AML-193 (cell line): ENCODE data around the gene PGGHG.
"Not testable (repeated sequence)": the region's sequence is repeated elsewhere in the genome, so short reads cannot be mapped to it uniquely, and the experiment has no call there.

Experiments
- DNase-seq, 2 experiments: peaks; one replicate each; lab custom pipeline; 2025; lab: John Stamatoyannopoulos, UW

PGGHG gene

GRCh38 chr11:313787-314553, 25.0 kb downstream of the PGGHG start, which contains the start of gene IFITM1:
Gene IFITM1 (plus strand): TSS chr11:314040. CDS start chr11:314171, 131 bp downstream.
- peak; percentile 63 to 64 for DNase-seq

DNA sequence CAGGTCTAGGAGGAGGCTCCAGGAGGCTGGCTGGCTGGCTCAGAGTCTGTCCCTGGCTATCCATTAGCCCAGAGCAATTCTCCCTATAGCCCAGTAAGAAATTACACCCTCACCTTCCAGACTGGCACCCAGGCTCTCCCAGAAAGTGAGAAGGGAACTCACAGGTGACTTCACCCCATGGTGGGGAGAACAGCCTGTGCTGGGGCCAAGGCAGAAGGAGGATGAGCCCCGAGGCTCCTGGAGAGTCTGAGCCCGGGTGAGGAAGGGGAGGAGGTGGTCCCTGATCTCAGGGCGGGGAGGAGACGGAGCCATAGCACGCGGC, 25.6 kb downstream of the PGGHG start:
- DNase-seq: not testable (repeated sequence)

DNA sequence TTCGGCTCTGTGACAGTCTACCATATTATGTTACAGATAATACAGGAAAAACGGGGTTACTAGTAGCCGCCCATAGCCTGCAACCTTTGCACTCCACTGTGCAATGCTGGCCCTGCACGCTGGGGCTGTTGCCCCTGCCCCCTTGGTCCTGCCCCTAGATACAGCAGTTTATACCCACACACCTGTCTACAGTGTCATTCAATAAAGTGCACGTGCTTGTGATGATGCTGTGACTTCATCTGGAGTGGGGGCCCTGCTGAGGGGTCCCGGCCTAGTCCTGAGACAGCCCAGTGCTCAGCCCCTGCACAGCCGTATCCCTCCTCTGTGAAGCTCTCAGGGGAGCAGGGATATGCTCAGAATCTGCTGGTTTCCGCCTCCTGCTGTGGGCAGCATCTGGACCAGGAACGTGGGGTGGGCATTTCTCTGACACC, 26.1 kb downstream of the PGGHG start:
- DNase-seq: no peak

GRCh38 chr11:315516-315994, 26.6 kb downstream of the PGGHG start:
- DNase-seq: no peak

DNA sequence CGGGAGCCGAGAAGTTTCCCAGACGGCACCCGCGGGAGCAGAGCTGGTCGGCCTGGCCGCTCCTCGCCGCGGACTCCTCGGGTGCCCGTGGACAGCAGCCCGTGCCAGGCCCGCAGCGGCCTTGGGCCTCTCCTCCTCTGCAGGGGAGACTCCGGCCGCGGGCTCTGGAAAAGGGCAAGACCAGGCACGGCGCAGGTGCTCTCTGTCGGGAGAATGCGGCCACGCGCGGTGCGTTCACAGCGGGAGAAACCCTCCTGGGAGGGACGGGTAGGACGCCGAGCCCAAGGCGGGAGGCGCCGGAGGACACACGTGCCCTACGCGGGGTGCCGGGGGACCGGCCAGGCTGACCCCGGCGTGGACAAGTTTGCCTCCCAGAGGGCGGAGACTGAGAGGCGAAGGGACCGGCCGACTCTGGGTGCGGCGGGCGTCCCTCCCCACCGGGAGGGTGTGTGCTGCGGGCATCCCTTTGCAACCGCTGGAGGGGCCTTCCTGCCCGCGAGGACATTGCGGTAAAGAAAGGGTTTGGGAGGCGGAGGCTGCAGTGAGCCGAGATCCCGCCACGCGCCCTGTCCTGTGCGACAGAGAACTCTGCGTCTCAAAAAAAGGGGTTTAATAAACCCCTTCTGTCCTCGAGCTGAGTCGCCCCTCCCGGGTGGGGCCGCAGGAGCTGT, 27.2 kb downstream of the PGGHG start:
- DNase-seq: no peak

GRCh38 chr11:316891-317301, 28.0 kb downstream of the PGGHG start:
- DNase-seq: no peak

GRCh38 chr11:317668-318404, 28.9 kb downstream of the PGGHG start:
- DNase-seq: not testable (repeated sequence)

- DNase-seq: not testable (repeated sequence)
Observed at GRCh38 chr11:318405-319120, 29.6 kb downstream of the PGGHG start.

- not testable (repeated sequence) for DNase-seq
Observed at GRCh38 chr11:319121-319887, 30.4 kb downstream of the PGGHG start.

DNA sequence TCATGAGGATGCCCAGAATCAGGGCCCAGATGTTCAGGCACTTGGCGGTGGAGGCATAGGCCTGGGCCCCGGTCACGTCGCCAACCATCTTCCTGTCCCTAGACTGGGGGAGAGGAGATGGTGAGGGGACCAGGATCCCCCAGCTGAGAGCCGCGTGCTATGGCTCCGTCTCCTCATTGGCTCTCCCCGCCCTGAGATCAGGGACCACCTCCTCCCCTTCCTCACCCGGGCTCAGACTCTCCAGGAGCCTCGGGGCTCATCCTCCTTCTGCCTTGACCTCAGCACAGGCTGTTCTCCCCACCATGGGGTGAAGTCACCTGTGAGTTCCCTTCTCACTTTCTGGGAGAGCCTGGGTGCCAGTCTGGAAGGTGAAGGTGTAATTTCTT, 31.0 kb downstream of the PGGHG start:
- DNase-seq: not testable (repeated sequence)

DNA sequence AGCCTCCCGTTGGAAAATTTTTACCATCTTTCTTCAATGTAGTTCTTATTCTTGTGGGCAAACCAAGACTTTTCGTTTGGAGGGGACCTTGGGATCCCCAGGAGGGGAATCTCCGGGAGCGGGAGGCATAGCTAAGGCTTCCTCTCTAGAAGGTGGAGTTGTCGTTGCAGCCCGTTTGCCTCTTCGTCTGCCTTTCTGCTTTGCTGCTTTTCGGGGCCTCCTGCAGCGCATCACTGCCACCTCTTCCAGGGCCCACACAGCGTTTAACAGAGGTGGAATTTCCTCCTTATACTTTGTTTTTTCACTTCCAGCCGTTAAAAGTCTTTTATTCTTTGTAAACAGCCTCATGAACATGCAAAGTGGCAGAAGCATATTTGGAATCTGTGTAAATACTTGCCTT, 35.2 kb downstream of the PGGHG start:
- DNase-seq: no peak

- not testable (repeated sequence) for DNase-seq
Observed at GRCh38 chr11:324593-325517, 35.9 kb downstream of the PGGHG start.

- DNase-seq: no peak
Observed at GRCh38 chr11:325796-326591, 37.1 kb downstream of the PGGHG start.

DNA sequence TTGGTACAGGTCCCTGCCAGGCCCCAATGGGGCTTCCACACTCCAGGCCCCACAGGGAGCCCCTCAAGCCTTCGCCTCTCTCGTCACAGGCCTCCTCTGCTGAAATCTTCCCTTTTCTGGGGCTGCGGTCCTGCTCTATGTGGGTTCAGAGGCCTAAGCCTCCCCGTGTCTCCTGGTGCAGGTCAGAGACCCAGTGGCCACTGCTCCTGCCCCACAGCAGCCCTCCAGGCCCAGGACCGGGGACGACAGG, 37.6 kb downstream of the PGGHG start:
- DNase-seq: no peak

DNA sequence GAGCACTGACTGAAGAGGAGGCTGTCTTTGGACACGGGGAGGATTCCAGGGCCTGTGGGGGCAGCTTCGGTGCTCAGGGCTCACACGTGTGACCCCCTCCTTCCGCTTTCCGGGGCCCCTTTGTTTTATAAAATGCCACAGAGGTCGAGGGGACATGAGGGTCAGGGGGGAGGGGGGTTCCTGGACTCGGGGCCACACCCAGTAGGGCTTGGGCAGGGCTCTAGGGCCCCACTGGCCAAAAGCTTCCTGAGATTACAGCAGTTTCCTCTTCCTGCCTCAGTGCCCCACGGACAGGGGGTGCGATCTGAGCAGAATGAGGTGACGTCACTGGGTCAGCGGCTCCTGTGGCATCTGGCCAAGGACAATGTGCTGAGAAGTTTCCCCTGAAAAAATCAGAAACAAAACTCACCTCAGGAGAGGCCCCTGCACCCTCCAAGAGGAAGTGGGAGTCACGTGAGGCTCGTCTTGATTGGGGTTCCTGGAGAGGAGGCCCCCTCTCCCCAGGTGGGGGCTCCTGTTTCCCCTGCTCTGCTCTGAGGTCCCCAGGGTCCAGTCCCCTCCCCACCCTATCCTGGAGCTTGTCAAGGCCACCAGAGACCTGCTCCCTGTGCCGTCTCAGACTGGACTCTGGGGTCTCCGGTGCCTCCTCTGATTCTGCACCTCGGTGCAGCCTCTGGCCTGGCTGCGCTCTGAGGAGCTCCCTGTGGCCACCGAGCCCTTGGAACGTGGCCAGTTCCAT, 38.1 kb downstream of the PGGHG start:
- DNase-seq: peak; percentile 53 to 65

DNA sequence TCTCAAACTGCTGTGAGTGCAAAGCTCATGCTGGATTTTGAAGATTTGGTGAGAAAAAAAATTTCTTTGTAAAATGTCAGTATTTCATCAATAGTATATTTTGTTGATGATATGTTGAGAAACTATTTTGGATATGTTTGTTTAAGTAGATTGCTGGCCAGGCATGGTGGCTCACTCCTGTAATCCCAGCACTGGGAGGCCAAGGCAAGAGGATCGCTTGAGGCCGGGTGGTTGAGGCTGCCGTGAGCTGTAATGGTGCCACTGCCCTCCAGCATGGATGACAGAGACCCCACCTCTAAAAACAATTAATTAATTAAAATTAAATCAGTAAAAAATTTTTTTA, 38.6 kb downstream of the PGGHG start:
- no peak for DNase-seq

GRCh38 chr11:328012-328411, 39.1 kb downstream of the PGGHG start:
- DNase-seq: no peak

- DNase-seq: not testable (repeated sequence)
Observed at GRCh38 chr11:328516-329100, 39.7 kb downstream of the PGGHG start.

DNA sequence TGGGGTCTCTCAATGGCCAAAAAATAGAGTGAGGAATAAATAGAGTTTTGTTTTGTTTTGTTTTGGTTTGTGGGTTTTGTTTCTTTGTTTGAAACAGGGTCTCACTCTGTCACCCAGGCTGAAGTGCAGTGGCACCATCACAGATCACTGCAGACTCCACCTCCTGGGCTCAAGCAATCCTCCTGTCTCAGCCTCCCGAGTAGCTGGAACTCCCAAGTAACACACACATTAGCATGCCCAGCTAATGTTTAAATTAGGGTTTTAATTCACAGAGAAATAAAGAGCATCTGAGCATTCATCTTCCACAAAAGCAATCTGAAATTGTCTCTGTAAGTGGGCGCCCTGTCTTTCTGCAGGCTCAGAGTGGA, 40.9 kb downstream of the PGGHG start:
- no peak for DNase-seq
